ENCODE data around the gene EOLA1.
"Not testable (repeated sequence)": the region's sequence is repeated elsewhere in the genome, so short reads cannot be mapped to it uniquely, and the experiment has no call there.

The EOLA1 gene

DNA sequence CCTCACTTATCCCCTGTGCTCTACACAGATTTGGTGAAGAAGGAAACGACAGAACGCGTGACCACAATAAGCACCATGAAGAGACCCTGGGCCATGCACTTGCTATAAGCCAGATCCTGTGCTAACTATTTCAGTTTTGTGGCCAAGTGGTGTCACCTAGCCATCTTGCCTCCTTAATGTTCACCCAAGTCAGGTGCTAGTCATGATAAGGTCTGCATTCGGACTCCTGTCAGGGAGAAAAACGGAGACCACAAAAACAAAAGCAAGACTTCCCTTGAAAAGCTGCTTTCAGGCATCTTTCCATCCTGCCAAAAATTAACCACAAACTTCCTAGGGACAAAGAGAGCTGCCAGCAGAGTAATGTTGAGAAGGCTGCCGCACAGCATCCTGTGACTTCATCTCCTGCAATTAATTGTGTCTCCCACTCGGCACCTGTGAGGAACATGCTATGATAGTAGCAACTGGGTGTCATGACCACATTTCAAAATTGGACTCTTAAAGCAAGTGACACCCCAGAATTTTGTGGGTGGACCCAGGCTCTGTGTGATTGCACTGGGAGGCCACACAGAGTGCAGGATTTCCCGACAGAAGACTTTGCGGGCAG, 26.9 kb upstream of the EOLA1 start:
- DNase-seq (ENCODE audit: low read depth), result no peak

DNA sequence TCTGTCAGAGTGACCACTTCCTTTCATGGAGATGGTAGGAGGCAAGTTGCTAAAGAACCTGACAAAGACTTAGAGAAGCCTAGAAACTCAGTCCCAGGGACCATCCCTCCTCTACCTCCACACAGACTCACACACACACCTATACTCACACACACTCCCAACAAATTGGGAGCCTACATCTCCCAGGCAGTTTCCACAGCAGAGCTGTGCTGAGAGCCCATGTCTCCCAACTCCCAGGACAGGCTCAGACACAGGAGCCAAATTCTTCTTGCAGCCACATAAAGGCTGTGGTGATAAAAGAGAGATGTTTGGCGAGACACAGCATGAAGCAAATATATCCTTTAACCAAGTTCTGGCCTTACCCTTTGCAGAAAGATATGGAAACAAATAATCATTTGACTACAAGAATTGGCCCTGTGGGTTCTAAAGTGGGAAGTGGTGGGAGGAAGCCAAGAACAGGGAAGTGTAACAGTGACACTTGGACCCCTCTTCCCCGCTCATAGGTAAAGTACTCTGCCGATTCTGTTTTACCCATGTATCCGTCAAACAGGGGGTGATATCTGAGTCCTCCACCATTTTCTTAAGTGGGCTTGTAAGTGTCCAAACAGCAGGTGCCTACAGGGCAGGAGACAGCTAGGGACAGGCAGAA, 24.7 kb upstream of the EOLA1 start:
- no peak for DNase-seq (ENCODE audit: low read depth)

DNA sequence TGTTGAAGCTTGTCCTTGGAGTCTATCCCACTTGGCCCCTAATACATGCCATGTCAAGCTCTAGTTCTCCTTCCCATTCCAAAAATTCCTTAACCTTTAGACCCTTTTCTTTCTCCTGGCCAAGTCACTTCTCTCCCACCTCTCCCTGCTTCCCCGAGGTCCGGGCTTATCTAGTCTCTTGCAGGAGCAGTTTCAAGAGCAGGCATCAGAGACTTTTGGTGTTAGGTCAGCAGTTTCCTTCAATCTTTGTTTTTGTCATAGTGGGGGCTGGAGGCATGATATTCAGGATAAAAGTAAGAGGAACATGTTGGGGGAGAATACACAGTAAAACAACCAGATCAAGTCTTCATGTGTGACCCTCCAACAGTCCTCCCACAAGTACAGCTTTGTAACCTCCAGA, 24.2 kb upstream of the EOLA1 start:
- DNase-seq (ENCODE audit: low read depth), result no peak

DNA sequence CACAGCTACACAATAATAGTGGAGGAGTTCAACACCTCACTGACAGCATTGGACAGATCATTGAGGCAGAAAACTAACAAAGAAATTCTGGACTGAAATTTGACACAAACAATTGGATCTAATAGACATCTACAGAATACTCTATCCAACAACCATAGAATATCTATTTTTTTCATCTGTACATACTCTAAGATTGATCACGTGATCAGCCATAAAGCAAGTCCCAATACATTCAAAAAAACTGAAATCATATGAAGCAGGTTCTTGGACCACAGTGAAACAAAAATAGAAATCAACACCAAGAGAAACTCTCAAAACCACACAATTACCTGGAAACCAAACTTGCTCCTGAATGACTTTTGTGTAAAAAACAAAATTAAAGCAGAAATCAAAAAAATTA, 23.5 kb upstream of the EOLA1 start:
- no peak for DNase-seq (ENCODE audit: low read depth)

DNA sequence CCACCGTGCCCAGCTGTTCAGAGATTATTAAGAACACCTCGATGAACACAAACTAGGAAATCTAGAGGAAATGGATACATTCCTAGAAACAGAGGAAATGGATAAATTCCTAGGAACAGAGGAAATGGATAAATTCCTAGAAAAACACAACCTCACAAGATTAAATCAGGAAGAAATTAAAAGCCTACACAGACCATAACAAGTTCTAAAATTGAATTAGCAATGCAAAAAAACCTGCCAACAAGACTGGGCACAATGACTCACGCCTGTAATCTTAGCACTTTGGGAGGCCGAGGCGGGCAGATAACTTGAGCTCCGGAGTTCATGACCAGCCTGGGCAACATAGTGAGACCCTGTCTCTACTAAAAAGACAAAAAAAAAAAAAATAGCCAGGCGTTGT, 22.6 kb upstream of the EOLA1 start:
- DNase-seq (ENCODE audit: low read depth), result no peak

DNA sequence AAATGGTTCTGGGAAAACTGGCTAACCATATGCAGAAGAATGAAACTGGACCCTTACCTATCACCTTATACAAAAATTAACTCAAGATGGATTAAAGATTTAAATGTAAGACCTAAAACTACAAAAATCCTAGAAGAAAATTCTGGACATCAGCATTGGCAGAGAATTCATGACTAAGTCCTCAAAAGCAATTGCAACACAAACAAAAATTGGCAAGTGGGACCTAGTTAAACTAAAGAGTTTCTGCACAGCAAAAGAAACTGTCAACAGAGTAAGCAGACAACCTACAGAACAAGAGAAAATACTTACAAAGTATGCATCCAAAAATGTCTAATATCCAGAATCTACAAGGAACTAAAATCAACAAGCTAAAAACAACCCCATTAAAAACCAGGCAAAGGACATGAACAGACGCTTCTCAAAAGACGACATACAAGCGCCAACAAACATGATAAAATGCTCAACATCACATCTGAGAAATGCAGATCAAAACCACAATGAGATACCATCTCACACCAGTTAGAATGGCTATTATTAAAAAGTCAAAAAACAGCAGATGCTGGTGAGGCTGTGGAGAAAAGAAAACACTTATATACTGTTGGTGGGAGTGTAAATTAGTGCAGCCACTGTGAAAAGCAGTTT, 20.1 kb upstream of the EOLA1 start:
- DNase-seq (ENCODE audit: low read depth), result not testable (repeated sequence)

DNA sequence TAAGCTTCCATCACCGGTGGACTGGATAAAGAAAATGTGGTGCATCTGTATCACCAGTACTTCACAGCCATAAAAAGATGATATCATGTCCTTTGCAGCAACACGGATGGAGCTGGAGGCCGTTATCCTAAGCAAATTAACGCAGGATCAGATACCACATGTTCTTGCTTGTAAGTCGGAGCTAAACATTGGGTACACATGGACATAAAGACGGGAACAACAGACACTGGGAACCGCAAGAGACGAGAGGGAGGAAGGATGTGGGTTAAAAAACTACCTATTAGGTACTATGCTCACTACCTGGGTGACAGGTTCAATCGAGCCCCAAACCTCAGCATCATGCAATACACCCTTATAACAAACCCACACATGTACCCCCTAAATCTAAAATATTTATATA, 19.4 kb upstream of the EOLA1 start:
- no peak for DNase-seq (ENCODE audit: low read depth)

DNA sequence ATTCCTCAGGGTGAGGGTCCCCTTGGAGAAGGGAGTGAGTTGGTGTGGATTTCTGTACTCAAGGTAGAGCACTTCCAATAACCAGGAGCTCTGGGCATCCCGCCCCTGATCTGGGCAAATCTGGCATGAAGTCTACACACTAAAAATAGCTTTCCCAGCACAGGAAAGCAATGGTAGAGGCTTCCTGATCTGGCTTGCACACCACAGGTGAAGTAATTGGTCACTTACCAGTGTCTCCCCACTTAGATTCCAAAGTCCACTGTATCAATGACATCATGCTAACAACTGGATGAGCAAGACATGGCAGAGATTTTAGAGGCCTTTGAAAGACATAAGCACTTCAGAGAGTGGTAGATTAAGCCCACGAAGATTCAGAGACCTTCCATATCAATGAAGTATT, 17.9 kb upstream of the EOLA1 start:
- DNase-seq (ENCODE audit: low read depth), result no peak

DNA sequence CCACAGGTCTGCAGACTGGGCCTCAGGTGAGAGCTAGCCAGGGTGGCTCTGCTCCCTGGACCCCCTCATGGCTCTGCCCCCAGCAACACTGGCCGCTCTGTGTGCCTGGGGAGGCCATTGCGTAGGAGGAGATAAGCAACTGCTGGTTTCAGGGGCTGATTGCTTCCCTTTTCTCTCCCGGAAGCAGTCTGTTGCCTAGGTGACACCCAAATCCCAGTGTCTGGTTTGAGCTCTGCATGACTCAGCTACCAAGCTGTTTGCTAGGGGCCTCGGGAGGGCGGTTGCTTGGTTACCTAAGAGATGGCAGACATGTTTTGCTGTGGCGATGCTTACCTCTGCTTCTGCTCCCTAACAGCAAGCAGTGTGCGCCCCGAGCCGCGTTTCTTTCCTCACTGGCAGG, 15.4 kb upstream of the EOLA1 start:
- DNase-seq (ENCODE audit: low read depth), result not testable (repeated sequence)

DNA sequence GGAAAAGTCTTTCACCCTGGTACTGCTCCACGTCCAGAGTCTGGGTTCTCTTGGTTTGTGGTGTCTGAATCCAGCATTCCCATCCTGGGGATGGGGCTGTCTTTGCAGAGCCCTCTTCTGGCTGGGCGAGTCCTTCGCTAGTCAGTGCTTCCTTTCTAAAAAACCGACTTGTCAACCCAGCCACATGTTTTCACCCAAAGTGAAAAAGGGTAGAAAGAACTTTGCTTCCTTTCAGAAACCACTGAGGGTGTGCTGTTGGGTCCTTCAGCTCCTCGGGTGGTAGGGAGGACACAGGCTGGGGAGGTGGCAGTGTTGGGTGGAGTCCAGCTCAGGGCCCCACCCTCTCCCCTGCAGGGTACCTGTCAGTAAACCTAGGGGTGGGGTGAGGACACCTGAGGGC, 14.9 kb upstream of the EOLA1 start:
- not testable (repeated sequence) for DNase-seq (ENCODE audit: low read depth)

DNA sequence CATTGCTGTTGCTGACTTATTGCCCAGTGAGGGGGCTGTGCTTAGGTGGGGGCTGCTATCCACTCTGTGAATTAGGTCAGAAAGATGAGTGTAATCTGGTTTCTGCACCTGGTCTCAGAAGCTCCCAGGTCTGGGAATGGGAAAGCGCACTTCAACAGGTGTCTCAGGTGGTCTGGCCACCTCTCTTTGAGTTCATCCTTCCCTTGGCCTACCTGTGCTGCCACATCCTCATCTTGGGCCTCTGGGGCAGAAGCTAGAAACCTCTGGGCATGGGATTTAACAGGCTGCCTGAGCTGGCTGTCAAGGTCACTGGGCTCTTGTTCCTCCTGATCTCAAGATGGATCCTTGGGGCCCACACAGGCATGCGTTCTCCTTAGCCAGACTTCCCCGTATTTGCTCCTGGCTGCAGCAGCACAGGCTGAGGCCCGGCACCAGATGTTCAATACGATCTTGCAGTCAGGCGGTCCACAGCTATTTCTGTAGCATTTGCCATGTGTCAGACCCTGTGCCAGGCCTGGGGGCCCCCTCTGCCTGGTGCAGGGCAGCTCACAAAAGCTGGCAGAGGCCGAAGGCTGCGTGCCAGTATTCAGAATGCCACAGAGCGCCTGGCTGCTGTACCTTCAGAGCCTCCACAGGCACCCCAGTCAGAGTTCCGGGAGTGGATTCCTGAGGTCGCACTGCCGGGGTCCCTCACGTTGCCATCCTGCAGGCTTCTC, 14.3 kb upstream of the EOLA1 start:
- DNase-seq (ENCODE audit: low read depth), result not testable (repeated sequence)

DNA sequence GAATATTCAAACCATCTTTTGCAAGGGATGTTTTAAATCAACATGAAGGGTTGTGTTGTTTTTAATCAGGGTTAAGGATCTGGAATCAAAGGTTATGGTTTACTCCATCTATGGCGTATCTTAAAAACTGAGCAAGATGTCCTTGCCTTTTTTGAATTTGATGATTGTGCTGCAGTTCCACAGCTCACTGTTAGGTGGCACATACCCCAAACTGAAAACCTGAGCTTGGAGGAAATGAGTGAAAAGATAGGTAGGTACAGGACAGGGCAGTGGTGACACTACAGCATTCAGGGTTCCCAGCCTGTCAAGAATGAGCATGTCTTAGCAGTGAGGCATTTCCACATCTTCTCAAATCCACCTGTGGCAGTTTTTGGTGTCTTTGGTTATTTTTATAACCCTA, 13.1 kb upstream of the EOLA1 start:
- no peak for DNase-seq (ENCODE audit: low read depth)

DNA sequence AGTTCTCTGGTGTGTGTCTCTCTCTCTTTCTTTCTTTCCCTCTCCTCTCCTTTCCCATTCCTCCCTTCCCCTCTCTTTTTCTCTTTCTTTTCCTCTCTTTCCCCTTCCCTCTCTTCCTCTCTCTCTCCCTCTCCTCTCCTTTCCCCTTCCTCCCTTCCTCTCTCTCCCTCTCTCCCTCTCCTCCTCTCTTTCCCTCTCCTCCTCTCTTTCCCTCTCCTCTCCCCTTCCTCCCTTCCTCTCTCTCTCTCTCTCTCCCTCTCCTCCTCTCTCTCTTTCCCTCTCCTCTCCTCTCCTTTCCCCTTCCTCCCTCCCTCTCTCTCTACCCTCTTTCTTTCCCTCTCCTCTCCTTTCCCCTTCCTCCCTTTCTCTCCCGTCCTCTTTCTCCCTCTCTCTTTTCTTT, 12.4 kb upstream of the EOLA1 start:
- DNase-seq (ENCODE audit: low read depth), result no peak

DNA sequence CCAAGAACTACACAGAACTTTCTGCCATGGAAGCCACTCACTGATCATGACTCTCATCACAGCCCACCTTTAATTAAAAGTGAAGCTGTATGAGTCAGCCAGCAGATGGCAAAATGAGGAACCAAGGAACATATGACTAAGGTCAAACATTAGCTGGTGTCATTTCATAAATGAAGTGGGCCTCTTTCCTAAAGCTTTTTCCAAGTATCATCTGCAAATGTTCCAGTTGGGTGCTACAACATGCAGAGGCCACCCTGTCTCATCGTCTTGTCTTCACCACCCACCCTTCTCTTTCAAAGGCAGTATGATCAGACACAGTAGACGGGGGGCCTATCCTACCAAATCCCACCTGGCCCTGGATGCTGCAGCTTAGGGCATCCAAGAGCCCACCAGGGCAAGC, 9.2 kb upstream of the EOLA1 start:
- no peak for DNase-seq (ENCODE audit: low read depth)

DNA sequence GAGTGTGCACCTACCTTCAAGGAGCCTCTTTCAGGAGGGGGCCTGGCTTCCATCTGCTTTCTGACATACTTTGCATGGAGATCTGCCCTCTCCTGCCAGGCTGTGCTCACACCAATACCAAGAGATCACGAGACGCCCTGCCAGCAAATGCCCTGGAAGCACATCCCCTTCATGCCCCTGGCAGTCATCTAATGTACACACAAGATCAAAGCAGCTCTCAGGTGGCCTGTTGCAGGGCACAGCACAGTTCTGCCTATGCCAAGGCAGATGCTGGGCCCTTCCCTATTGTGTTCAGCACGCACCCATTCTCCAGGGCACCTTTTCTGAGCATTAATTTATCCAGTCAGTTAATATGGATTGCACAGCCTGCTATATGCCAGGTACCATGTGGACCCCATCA, 7.9 kb upstream of the EOLA1 start:
- not testable (repeated sequence) for DNase-seq (ENCODE audit: low read depth)

DNA sequence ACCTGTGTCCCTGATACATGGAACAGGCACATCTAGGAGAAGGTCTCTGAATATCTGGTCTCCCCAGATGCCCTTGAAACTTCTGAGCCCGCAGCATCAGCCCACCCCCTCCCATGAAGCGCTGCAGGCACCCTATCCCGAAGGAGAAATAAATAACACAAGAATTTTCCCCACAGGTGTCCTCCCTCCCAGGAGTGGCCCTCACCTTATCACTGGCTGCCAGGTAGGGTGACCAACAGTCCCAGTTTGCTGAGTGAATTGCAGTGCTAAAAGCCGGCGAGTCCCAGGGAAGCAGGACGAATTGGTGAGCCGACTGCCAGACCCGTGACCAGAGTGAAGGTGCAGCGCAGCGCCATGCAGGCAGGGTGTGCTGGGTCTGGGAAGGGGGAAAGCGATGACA, 6.8 kb upstream of the EOLA1 start:
- not testable (repeated sequence) for DNase-seq (ENCODE audit: low read depth)

DNA sequence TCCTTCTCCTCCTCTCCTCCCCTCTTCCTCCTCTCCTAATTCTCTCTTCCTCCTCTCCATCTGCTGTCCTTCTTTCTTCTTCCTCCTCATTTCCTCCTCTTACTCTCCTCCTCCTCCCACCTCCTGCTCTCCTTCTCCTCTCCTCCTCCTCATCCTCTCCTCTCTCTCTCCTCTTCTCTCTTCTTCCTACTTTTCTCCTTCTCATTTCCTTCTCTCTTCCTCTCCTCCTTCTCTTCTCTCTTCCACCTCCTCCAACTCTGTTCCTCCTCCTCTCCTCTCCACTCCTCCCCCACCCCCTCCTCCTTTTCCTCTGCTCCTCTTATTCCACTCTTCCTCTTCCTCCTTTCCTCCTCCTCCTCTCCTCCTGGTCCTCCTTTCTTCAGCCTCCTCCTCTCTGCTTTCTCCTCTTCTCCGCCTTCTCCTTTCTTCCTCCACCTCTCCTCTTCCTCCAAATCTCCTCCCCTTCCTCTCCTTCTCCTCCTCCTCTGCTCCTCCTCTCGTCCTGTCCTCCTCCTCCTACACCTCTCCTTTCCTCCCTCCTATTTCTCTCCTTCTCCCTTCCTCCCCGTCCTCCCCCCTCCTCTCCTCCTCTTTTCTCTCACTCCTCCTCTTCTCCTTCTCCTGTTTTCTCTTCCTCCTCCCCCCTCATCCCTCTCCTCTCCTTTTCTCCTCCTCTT, 5.7 kb upstream of the EOLA1 start:
- DNase-seq (ENCODE audit: low read depth), result not testable (repeated sequence)

DNA sequence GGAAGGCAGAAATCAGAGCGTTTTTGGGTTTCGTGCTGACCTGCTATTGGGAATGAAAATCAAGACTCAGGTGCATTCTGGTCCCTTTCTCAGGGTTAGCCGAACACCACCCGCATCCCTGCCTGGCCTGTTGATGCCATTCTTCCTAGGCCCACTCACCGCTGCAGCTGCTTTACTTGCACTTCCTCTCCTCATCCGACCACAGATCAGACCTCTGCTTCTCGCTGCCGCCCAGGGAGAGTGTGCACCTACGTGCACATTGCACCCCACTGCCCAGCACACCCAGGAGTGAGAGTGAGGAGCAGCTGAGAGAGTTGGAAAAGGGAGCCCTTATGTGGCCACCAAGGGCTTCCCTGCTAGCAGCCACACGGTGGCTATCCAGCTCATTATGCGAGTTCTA, 3.3 kb upstream of the EOLA1 start:
- not testable (repeated sequence) for DNase-seq (ENCODE audit: low read depth)

DNA sequence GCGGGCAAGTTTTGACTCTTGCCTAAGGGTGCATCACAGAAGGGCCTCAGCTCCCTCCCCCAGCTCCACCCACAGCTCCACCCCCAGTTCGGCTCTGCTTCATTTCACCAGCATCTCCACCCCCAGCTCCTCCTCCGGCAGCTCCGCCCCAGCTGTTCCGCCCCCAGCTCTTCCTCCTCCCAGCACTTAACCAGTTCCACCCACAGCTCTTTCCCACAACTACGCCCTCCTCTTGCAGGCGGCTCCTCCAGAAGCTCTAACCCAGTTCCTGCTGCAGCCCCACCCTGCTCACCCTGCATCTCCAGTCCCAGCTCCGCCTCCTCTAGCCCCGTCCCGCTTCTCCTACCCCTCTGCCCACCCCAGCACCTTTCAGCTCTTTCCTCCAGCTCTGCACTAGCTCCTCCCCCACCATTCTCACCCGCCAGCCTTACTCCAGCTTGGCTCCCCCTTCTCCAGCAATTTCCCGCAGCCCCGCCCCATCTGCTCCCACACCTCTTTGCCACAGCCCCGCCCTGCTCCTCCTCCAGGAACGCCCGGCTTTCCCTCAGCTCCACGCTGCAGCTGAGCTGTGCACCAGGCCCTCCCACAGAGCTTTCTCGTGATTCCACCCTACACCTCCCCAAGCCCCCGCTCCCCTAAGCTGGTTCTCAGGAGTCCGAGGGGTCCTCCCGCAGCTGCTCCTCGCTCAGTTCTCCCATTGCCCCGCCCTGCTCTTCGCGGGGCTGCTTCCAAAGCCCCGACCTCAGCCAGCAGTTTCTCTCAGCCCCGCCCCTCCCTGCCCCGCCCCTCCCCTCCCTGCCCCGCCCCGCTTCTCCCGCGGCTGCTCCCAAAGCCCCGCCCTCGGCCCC, 1.3 kb upstream of the EOLA1 start:
- peak; percentile 71 for DNase-seq (ENCODE audit: low read depth)

DNA sequence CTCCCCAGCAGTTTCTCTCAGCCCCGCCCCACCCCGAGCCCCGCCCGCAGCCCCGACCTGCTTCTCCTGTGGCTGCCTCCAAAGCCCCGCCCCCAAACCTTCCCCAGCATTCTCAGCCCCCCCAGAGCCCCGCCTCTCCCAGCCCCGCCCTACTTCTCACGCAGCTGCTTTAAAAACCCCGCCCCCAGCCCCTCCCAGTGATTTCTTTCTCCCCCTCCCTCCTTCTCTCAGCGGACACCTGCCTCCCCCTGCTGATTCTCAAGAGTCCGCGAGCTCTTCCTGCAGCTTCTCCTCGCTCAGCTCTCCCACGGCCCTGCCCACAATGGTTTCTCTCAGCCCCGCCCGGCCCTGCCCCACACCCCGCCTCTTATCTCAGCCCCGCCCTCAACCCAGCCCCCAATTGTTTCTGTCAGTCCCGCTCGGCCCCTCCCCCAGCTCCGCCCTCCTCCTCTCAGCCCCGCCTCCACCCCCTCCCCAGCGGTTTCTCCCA, 636 bp upstream of the EOLA1 start:
- DNase-seq (ENCODE audit: low read depth), result peak; percentile 86

DNA sequence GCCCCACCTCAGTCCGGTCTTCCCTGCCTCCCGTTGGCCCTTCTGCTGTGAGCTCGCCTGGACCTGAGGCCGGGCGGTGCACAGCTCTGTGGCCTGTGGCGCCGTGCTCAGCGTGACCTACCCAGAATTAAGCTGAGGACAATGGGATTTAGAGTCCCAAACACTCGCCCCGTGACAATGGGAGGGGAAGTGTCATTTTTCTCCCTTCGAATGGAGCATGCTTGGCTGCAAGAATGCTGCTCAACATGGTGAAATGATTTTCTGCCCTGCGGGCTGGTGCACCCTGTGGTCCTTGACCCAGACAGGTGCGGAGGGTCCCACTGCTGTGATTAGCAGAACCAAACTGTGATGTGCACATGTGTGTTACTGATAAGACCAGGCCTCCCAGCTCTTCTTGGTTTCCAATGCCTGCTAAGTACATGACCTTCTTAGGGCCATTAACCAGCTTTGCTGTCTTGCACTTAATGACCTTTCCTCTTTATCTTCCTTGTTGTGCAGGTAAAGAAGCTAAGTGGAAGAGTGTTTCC, 772 bp downstream of the EOLA1 start:
- no peak for DNase-seq (ENCODE audit: low read depth)
